Measurements from ENCODE around the gene ZNF205.
A peak's percentile ranks its signal among the peaks of the same experiment; 100 is the strongest.
"Not testable (repeated sequence)": the region's sequence is repeated elsewhere in the genome, so short reads cannot be mapped to it uniquely, and the experiment has no call there.

ZNF205 gene

DNA sequence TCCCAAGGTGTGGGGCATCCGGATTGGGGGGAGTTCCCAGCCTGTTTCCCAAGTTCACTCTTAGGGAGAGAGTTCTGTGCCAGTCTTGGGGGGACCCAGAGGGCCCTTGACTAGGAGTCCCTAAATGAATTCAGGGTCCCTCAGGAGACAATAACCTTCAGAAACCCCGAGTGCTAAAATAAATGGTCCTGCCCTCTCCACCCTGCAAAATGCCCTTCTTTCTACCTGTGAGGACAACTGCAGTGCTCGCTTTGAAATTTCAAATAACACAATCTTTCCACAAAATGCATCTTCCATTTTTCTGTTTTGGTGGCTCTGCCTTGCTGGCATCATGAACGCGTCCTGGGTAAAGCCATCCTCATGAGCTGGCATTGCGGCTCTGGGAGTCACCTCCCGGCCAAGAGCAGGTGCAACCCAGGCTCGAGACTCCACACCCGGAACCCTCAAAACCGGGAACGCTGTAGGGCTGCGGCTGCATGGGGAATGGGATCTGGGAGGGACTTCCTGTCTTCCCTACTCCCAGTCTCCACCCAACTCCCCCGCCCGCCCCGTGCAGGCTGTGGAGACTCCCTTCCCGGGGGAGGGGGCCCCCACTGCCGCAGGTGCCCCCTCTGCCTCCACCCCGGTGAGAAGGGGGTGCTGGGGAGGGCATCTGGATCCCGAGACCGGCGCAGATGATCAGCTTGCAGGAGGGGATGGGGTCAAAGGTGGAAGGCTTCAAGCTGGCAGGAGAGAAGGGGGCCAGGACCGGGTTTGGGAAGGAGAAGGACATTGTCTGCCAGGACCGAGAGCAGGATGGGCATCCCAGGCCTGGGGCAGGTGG, at the start of gene ZNF205:
ZNF205 (plus strand) TSS at position 529 of the 823 bp plus-strand sequence. CDS start 845 bp downstream, outside the sequence.
- peak within 1 kb of the TSS; percentile 50 for H3K4me3 ChIP-seq (ENCODE audit: low read depth, low read length)
- peak; percentile 25 for DNase-seq (ENCODE audit: low read depth)
- TF ChIP-seq, protein P1, sequence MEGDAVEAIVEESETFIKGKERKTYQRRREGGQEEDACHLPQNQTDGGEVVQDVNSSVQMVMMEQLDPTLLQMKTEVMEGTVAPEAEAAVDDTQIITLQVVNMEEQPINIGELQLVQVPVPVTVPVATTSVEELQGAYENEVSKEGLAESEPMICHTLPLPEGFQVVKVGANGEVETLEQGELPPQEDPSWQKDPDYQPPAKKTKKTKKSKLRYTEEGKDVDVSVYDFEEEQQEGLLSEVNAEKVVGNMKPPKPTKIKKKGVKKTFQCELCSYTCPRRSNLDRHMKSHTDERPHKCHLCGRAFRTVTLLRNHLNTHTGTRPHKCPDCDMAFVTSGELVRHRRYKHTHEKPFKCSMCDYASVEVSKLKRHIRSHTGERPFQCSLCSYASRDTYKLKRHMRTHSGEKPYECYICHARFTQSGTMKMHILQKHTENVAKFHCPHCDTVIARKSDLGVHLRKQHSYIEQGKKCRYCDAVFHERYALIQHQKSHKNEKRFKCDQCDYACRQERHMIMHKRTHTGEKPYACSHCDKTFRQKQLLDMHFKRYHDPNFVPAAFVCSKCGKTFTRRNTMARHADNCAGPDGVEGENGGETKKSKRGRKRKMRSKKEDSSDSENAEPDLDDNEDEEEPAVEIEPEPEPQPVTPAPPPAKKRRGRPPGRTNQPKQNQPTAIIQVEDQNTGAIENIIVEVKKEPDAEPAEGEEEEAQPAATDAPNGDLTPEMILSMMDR (IDR thresholded peaks at IDR 0.05; ENCODE audit: insufficient read depth, low read depth, low read length, missing control alignments): no peak

DNA sequence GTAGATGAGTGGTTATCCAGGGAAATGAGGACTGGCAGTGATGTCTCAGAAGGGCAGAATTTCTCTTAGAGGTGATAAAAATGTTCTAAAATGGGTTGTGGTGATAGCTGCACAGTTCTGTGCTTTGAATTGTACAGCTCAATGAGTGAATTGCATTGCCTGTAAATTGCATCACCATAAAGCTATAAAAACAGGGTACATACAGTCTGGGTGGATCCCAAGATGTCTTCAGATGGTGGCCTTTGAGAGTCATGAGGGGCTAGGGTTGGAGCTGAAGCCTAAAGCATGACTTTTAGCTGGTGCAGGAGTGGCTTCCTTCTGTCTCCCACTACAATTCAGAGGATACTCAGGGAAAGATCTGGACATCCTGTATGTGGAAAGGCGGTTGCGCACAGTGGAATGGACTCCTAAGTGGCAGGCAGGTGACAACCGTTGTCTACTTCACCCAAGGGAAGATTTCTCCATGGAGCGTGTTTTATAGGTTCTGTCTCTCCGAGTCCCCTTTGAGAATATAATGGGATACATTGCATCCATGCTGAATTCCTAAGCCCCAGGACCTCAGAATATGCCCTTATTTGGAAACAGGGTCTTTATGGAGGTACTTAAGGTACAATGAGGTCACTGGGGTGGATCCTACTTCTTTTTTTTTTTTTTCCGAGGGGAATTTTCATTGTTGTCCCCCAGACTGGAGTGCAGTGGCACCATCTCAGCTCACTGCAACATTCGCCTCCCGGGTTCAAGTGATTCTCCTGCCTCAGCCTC, 48.6 kb upstream of the ZNF205 start:
- no peak overlapping the region for H3K4me3 ChIP-seq (ENCODE audit: low read depth, low read length)
- DNase-seq (ENCODE audit: low read depth): no peak
- TF ChIP-seq, protein P1 (IDR thresholded peaks at IDR 0.05; ENCODE audit: insufficient read depth, low read depth, low read length, missing control alignments): no peak

DNA sequence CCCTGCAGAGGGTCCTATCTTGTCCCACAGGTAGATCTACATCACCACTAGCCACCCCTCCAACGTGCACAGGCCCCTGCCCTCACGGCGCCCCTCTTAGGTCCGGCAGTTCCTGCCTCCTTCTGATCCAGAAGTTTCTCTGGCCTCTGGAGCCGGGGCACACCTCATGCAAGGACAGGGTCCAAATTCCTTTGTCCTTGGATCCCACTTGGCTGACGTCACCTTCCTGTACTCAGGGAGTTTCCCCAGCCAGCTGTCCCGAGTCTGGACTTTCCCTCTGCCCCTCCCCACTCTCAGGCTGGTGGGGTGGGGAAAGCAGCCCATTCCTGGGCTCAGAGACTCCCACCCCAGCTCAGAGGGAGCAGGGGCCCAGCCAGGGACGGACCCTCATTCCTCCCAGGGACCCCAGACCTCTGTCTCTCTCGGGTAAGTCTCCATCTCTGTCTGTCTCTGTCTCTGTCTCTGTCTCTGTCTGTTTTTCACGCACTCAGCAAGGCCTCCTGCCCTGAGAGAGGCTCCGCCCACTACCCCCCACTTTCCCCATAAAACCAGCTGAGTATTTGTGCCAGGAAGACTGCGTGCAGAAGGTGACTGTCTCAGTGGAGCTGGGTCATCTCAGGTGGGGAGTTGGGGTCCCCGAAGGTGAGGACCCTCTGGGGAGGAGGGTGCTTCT, 47.2 kb upstream of the ZNF205 start, which contains the start of gene IL32:
IL32 (plus strand) TSS at position 572 of the 673 bp plus-strand sequence. CDS start 172 bp downstream, outside the sequence.
- peak within 1 kb of the TSS; percentile 58 for H3K4me3 ChIP-seq (ENCODE audit: low read depth, low read length)
- peak; percentile 65 for DNase-seq (ENCODE audit: low read depth)
- TF ChIP-seq, protein P1 (IDR thresholded peaks at IDR 0.05; ENCODE audit: insufficient read depth, low read depth, low read length, missing control alignments): no peak

DNA sequence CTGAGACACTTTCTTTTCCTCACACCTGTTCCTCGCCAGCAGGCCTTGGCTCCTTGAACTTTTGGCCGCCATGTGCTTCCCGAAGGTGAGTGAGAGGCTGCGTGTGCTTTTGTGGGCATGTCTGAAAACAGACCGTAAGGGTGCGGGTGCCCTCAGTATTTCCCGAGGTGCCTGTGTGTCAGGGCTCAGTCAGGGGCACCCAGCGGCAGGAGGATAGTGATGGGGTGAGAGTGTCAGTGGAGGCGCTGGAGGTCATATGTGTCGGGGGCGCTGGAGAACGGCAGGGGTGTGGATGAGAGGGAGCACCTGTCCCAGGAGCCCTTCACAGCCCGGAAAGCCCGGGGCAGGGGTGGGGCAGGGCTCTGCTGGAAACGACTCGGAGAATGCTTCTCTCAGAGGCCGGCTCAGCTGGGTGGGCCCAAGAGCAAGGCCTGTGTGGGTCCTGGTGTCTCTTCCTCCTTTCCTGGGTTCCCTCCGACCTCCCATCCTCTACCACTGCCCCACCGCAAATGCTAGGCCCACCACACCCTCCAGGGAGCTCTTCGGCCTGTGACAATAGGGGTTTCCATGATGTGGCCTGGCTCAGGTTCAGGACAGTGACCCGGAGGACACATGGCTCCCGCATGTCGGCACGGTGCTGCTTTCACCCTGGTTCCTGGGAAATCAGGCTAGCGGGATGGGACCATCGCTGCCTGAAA, 46.5 kb upstream of the ZNF205 start:
- peak overlapping the region; percentile 58 for H3K4me3 ChIP-seq (ENCODE audit: low read depth, low read length)
- TF ChIP-seq, protein P1 (IDR thresholded peaks at IDR 0.05; ENCODE audit: insufficient read depth, low read depth, low read length, missing control alignments): no peak
- no peak for DNase-seq (ENCODE audit: low read depth)

DNA sequence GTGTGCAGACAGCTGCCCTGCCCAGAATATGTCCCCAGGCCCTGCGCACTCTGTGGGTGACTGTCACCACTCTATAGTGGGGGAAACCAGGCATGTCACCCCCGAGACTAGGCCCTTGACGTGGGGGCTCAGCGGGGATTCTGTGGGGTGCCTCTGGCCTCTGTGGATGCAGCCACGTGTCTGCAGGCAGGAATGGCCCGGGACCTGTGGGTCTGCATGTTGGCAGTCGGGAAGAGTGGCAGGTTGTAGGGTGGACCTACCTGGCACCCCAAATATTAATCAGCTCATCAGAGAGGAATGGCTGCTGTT, 46.0 kb upstream of the ZNF205 start:
- TF ChIP-seq, protein P1 (IDR thresholded peaks at IDR 0.05; ENCODE audit: insufficient read depth, low read depth, low read length, missing control alignments): no peak
- DNase-seq (ENCODE audit: low read depth): no peak
- peak overlapping the region; percentile 58 for H3K4me3 ChIP-seq (ENCODE audit: low read depth, low read length)

DNA sequence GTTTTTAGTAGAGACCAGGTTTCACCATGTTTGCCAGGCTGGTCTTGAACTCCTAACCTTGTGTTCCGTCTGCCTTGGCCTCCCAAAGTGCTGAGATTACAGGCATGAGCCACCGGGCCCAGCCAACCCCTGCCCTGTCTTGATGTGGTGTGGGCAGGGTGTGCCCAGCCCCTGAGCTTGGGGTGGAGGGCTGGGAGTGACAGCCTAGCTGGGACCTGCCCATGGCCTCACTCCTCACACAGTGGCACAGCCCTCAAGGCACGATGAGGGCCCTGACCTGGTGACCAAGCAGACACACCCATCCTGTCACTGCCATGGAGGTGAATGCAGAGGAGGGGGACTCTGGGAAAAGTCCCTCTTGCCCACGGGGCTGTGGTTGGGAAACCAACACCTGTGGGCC, 43.9 kb upstream of the ZNF205 start:
- TF ChIP-seq, protein P1 (IDR thresholded peaks at IDR 0.05; ENCODE audit: insufficient read depth, low read depth, low read length, missing control alignments): no peak
- no peak overlapping the region for H3K4me3 ChIP-seq (ENCODE audit: low read depth, low read length)
- DNase-seq (ENCODE audit: low read depth): no peak

DNA sequence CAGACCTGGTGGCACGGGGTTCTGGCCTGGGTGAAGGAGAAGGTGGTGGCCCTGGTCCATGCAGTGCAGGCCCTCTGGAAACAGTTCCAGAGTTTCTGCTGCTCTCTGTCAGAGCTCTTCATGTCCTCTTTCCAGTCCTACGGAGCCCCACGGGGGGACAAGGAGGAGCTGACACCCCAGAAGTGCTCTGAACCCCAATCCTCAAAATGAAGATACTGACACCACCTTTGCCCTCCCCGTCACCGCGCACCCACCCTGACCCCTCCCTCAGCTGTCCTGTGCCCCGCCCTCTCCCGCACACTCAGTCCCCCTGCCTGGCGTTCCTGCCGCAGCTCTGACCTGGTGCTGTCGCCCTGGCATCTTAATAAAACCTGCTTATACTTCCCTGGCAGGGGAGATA, 43.2 kb upstream of the ZNF205 start:
- not testable (repeated sequence) for DNase-seq (ENCODE audit: low read depth); H3K4me3 ChIP-seq (ENCODE audit: low read depth, low read length)

Measured in GM12865 (cell line).